ENCODE data around the gene PBX4.

DNA sequence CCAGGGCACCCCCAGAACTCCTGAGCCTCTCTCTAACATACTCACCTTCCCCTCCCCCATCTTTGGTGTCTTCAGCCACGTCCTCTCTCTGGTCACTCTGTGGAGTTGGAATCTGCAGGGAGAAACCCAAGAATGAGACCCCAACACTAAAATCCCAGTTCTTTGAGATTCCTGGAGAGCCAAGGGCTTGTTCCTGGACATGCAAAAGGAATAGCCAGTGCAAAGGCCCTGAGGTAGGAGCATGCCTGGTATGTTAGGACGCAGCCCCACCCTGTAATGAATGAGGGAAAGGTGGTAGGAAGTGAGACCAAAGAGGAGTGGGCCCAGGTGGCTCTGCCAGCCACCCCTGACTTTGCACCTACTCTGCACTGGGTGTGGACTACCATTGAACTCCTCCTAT is 11.9 kb upstream of the PBX4 start:
- TF ChIP-seq, protein P1, sequence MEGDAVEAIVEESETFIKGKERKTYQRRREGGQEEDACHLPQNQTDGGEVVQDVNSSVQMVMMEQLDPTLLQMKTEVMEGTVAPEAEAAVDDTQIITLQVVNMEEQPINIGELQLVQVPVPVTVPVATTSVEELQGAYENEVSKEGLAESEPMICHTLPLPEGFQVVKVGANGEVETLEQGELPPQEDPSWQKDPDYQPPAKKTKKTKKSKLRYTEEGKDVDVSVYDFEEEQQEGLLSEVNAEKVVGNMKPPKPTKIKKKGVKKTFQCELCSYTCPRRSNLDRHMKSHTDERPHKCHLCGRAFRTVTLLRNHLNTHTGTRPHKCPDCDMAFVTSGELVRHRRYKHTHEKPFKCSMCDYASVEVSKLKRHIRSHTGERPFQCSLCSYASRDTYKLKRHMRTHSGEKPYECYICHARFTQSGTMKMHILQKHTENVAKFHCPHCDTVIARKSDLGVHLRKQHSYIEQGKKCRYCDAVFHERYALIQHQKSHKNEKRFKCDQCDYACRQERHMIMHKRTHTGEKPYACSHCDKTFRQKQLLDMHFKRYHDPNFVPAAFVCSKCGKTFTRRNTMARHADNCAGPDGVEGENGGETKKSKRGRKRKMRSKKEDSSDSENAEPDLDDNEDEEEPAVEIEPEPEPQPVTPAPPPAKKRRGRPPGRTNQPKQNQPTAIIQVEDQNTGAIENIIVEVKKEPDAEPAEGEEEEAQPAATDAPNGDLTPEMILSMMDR (IDR thresholded peaks at IDR 0.05): no peak
- no peak for TF ChIP-seq POLR2AphosphoS5 (IDR thresholded peaks at IDR 0.05)
- no peak for TF ChIP-seq POLR2A (IDR thresholded peaks at IDR 0.05)
- no peak for TF ChIP-seq EP300 (IDR thresholded peaks at IDR 0.05)

Data from stomach (tissue), 4 donors.